ENCODE measurements around the gene SMARCAD1. TPM values are rescaled to one million over a fixed set of nuclear protein-coding genes. Genes with fewer than 3 reads are reported as not detected.
A peak's percentile ranks its signal among the peaks of the same experiment; 100 is the strongest.
"Not testable (repeated sequence)": the region's sequence is repeated elsewhere in the genome, so short reads cannot be mapped to it uniquely, and the experiment has no call there.

SMARCAD1 gene
- total RNA-seq, 2 experiments from 2014 or later = 10.7 TPM

- H3K27ac Mint-ChIP-seq = no peak overlapping the region
Observed at GRCh38 chr4:94290245-94290644, 82.6 kb downstream of the SMARCAD1 start.

GRCh38 chr4:94293981-94294380 lies 86.3 kb downstream of the SMARCAD1 start:
- H3K27ac Mint-ChIP-seq; H3K4me1 Mint-ChIP-seq (ENCODE audit: low read depth); H3K4me1 ChIP-seq (ENCODE audit: insufficient read depth, low read length); H3K27ac ChIP-seq (ENCODE audit: low read depth in 1 of 2, low read length in 2 of 2); CTCF ChIA-PET; H3K4me3 ChIP-seq (ENCODE audit: low read length); H3K9me3 ChIP-seq (ENCODE audit: control insufficient read depth in 1 of 2, insufficient read depth in 1 of 2, low read length in 2 of 2); H3K27me3 Mint-ChIP-seq; H3K27me3 ChIP-seq (ENCODE audit: control insufficient read depth in 1 of 2, insufficient read depth in 2 of 2, low read length in 2 of 2); H3K4me3 Mint-ChIP-seq; ATAC-seq (ENCODE audit: poor library complexity); DNase-seq; H3K9me3 Mint-ChIP-seq; intact Hi-C loops (cut with DNase I, micrococcal nuclease); POLR2A ChIA-PET: not testable (repeated sequence)
- H3K36me3 ChIP-seq (ENCODE audit: insufficient read depth, low read length) = peaks cover 15% of the 10 kb centered on the region
- peaks cover 29% of the 10 kb centered on the region for H3K36me3 Mint-ChIP-seq (ENCODE audit: low read depth)

More at GRCh38 chr4:94290245-94290644, 82.6 kb downstream of the SMARCAD1 start:
- intact Hi-C loops (cut with DNase I, micrococcal nuclease) = no loop called here
- POLR2A ChIA-PET = no interaction called here
- peaks cover 59% of the 10 kb centered on the region for H3K36me3 Mint-ChIP-seq (ENCODE audit: low read depth)
- CTCF ChIA-PET = no interaction called here
- Histone ChIP-seq H3K27me3 (ENCODE audit: control insufficient read depth in 1 of 2, insufficient read depth in 2 of 2, low read length in 2 of 2) (no peaks in the 10 kb centered on the region), H3K27ac (ENCODE audit: low read depth in 1 of 2, low read length in 2 of 2) (no peak overlapping the region), H3K9me3 (ENCODE audit: control insufficient read depth in 1 of 2, insufficient read depth in 1 of 2, low read length in 2 of 2) (no peaks in the 10 kb centered on the region), H3K4me3 (ENCODE audit: low read length) (no peak overlapping the region), H3K4me1 (ENCODE audit: insufficient read depth, low read length) (no peaks in the 10 kb centered on the region), H3K36me3 (ENCODE audit: insufficient read depth, low read length) (peaks cover 22% of the 10 kb centered on the region)
- no peaks in the 10 kb centered on the region for H3K27me3 Mint-ChIP-seq
- no peak overlapping the region for H3K4me3 Mint-ChIP-seq
- H3K9me3 Mint-ChIP-seq = no peaks in the 10 kb centered on the region
- ATAC-seq (ENCODE audit: poor library complexity) (no peak), DNase-seq (no peak)
- H3K4me1 Mint-ChIP-seq (ENCODE audit: low read depth) = no peaks in the 10 kb centered on the region
- peak; percentile 11 for TF ChIP-seq CTCF (IDR thresholded peaks at IDR 0.05)

- H3K4me1 Mint-ChIP-seq (ENCODE audit: low read depth); H3K4me3 Mint-ChIP-seq; intact Hi-C loops (cut with DNase I, micrococcal nuclease); H3K27ac ChIP-seq (ENCODE audit: low read depth in 1 of 2, low read length in 2 of 2); H3K27me3 Mint-ChIP-seq; H3K9me3 ChIP-seq (ENCODE audit: control insufficient read depth in 1 of 2, insufficient read depth in 1 of 2, low read length in 2 of 2); H3K4me3 ChIP-seq (ENCODE audit: low read length); CTCF ChIA-PET; ATAC-seq (ENCODE audit: poor library complexity); DNase-seq; H3K27ac Mint-ChIP-seq; H3K4me1 ChIP-seq (ENCODE audit: insufficient read depth, low read length); POLR2A ChIA-PET; H3K9me3 Mint-ChIP-seq; H3K27me3 ChIP-seq (ENCODE audit: control insufficient read depth in 1 of 2, insufficient read depth in 2 of 2, low read length in 2 of 2): not testable (repeated sequence)
- peaks cover 12% of the 10 kb centered on the region for H3K36me3 ChIP-seq (ENCODE audit: insufficient read depth, low read length)
- peaks cover 18% of the 10 kb centered on the region for H3K36me3 Mint-ChIP-seq (ENCODE audit: low read depth)
Observed at GRCh38 chr4:94295473-94295872, 87.8 kb downstream of the SMARCAD1 start.

- no peak for TF ChIP-seq CTCF (IDR thresholded peaks at IDR 0.05)
- intact Hi-C loops (cut with DNase I, micrococcal nuclease) = no loop called here
- H3K9me3 Mint-ChIP-seq = no peaks in the 10 kb centered on the region
- POLR2A ChIA-PET = no interaction called here
- Histone ChIP-seq H3K36me3 (ENCODE audit: insufficient read depth, low read length) (no peaks in the 10 kb centered on the region), H3K27me3 (ENCODE audit: control insufficient read depth in 1 of 2, insufficient read depth in 2 of 2, low read length in 2 of 2) (no peaks in the 10 kb centered on the region), H3K27ac (ENCODE audit: low read depth in 1 of 2, low read length in 2 of 2) (no peak overlapping the region), H3K9me3 (ENCODE audit: control insufficient read depth in 1 of 2, insufficient read depth in 1 of 2, low read length in 2 of 2) (no peaks in the 10 kb centered on the region), H3K4me3 (ENCODE audit: low read length) (no peak overlapping the region), H3K4me1 (ENCODE audit: insufficient read depth, low read length) (no peaks in the 10 kb centered on the region)
- H3K27ac Mint-ChIP-seq = no peak overlapping the region
- ATAC-seq (ENCODE audit: poor library complexity) = no peak
- no peaks in the 10 kb centered on the region for H3K4me1 Mint-ChIP-seq (ENCODE audit: low read depth)
- H3K27me3 Mint-ChIP-seq = no peaks in the 10 kb centered on the region
- no peak for DNase-seq
- no peak overlapping the region for H3K4me3 Mint-ChIP-seq
- CTCF ChIA-PET = interaction anchor here (0.6 kb wide), 1 partner anchor 401 kb away, joined by 3 read pairs; no protein-coding TSS in a partner anchor
- H3K36me3 Mint-ChIP-seq (ENCODE audit: low read depth) = no peaks in the 10 kb centered on the region
Observed at GRCh38 chr4:94298725-94299252, 91.1 kb downstream of the SMARCAD1 start.

All from CD4-positive, alpha-beta T cell (primary cell).